Brain microvascular endothelial cell (primary cell): ENCODE results near the gene LRRC8D.
"Not testable (repeated sequence)": the region's sequence is repeated elsewhere in the genome, so short reads cannot be mapped to it uniquely, and the experiment has no call there.

Experiments
- DNase-seq: peaks from one replicate; pipeline ENCODE4 v3.0.0-alpha.2; 2020
- H3K27ac ChIP-seq: fragments of 250-450 bp; sonication (Bioruptor Pico); 2 replicates; pipeline ENCODE4 v1.5.1; 2020; ENCODE audit warnings: mild to moderate bottlenecking, moderate library complexity
- H3K27me3 ChIP-seq: fragments of 250-450 bp; sonication (Bioruptor Pico); replicated peaks from 2 replicates; pipeline ENCODE4 v1.5.1; 2020; ENCODE audit warnings: mild to moderate bottlenecking
- H3K36me3 ChIP-seq: fragments of 250-450 bp; sonication (Bioruptor Pico); replicated peaks from 2 replicates; pipeline ENCODE4 v1.5.1; 2020; ENCODE audit warnings: mild to moderate bottlenecking
- H3K4me3 ChIP-seq: 2 replicates; pipeline ENCODE4 v1.5.1; 2011; ENCODE audit warnings: low read depth, mild to moderate bottlenecking, control low read depth, low read length, moderate library complexity
- CTCF ChIP-seq: IDR thresholded peaks from 2 replicates; pipeline ENCODE4 v1.5.1; 2011; ENCODE audit warnings: low read depth, mild to moderate bottlenecking, moderate library complexity, low read length, control low read depth, inconsistent platforms; ENCODE audit errors: missing control alignments
- in situ Hi-C: cut with HindIII; loops from 2 replicates; pipeline ENCODE4 v1.10.0; 2017; ENCODE audit warnings: low sequenced_read_pairs, low pct_ligation_motif_present

LRRC8D gene

GRCh38 chr1:89820422-89821321 lies at the start of gene LRRC8D:
LRRC8D (plus strand) TSS chr1:89821032; CDS start chr1:89933069, 112,037 bp downstream.
- in situ Hi-C loops = loop anchor here (25.0 kb wide), 1 partner anchor 167 kb away; the partner anchor contains the start of gene ZNF326
- peak within 1 kb of the TSS; percentile 66 for H3K4me3 ChIP-seq
- no peak for TF ChIP-seq CTCF
- no peaks in the 10 kb centered on the region for H3K27me3 ChIP-seq
- peak; percentile 71 for DNase-seq
- H3K36me3 ChIP-seq = no peaks in the 10 kb centered on the region
- no peak within 1 kb of the TSS for H3K27ac ChIP-seq

- in situ Hi-C loops = no loop called here
- Histone ChIP-seq H3K27me3 (no peaks in the 10 kb centered on the region), H3K4me3 (no peak overlapping the region), H3K36me3 (no peaks in the 10 kb centered on the region), H3K27ac (no peak overlapping the region)
- DNase-seq = no peak
- TF ChIP-seq CTCF = no peak
These were observed 48.8 kb upstream of the LRRC8D start for GRCh38 chr1:89771991-89772560.

GRCh38 chr1:89776104-89776503 lies 44.7 kb upstream of the LRRC8D start:
- H3K27ac ChIP-seq, H3K27me3 ChIP-seq, DNase-seq, H3K36me3 ChIP-seq, in situ Hi-C loops, H3K4me3 ChIP-seq: not testable (repeated sequence)

GRCh38 chr1:89777271-89777670 lies 43.6 kb upstream of the LRRC8D start:
- H3K36me3 ChIP-seq, H3K4me3 ChIP-seq, in situ Hi-C loops, H3K27me3 ChIP-seq, DNase-seq, H3K27ac ChIP-seq: not testable (repeated sequence)

- in situ Hi-C loops = no loop called here
- H3K27me3 ChIP-seq = no peaks in the 10 kb centered on the region
- no peak for TF ChIP-seq CTCF
- DNase-seq = no peak
- H3K4me3 ChIP-seq = no peak overlapping the region
- H3K27ac ChIP-seq = no peak overlapping the region
- no peaks in the 10 kb centered on the region for H3K36me3 ChIP-seq
These were observed 41.5 kb upstream of the LRRC8D start for GRCh38 chr1:89779151-89779940.

GRCh38 chr1:89780721-89781120 lies 40.1 kb upstream of the LRRC8D start:
- Histone ChIP-seq H3K27ac (no peak overlapping the region), H3K4me3 (no peak overlapping the region), H3K27me3 (no peaks in the 10 kb centered on the region), H3K36me3 (no peaks in the 10 kb centered on the region)
- in situ Hi-C loops = no loop called here
- peak; percentile 48 for TF ChIP-seq CTCF
- peak; percentile 31 for DNase-seq
